ENCODE data around the gene GALR3.

- TF ChIP-seq, protein P1, sequence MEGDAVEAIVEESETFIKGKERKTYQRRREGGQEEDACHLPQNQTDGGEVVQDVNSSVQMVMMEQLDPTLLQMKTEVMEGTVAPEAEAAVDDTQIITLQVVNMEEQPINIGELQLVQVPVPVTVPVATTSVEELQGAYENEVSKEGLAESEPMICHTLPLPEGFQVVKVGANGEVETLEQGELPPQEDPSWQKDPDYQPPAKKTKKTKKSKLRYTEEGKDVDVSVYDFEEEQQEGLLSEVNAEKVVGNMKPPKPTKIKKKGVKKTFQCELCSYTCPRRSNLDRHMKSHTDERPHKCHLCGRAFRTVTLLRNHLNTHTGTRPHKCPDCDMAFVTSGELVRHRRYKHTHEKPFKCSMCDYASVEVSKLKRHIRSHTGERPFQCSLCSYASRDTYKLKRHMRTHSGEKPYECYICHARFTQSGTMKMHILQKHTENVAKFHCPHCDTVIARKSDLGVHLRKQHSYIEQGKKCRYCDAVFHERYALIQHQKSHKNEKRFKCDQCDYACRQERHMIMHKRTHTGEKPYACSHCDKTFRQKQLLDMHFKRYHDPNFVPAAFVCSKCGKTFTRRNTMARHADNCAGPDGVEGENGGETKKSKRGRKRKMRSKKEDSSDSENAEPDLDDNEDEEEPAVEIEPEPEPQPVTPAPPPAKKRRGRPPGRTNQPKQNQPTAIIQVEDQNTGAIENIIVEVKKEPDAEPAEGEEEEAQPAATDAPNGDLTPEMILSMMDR (conservative IDR thresholded peaks at IDR 0.05): no peak
- no peak for TF ChIP-seq EZH2 (IDR thresholded peaks at IDR 0.05; ENCODE audit: low read depth)
These were observed 37.7 kb downstream of the GALR3 start for GRCh38 chr22:37860796-37861421.
